ENCODE data around the gene NIBAN1.

DNA sequence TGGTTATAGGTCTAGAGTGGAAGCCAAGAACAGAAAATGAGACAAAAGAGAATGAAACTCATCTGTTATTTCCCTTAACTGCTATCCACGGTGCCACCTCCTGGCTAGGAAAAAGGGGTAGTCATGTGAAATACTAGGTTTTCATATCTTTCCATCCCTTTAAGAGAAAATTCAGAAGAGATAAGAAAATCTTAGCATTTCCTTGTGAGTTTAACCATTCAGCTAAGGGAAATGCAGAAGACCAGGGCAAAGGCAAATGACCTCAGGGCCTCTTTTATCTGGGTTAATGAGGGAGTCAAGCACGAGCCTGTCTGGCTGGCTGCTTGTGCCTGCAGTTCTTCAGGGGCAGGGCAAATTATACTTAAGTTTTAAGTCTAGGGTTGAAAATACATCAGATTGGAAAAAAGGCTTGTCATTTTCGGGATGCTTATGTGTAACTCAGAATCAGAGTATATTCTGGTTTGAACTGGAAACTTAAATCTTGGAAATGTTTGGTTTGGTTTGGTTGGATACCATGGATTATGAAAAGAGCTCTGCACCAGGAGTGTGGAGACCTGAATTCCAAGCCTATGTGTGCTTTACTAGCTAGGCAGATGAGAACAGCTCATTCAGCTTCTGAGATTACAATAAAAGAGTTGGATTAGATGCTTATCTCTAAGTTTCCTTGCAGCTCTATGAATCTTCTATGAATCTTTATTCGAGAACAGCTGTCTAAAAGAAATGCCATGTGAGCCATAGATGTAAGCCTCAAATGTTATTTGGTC is 19.9 kb downstream of the NIBAN1 start:
- no peak for TF ChIP-seq CHD2 (IDR thresholded peaks at IDR 0.05; ENCODE audit: low read depth, low read length)
- no peak for TF ChIP-seq CTCF (IDR thresholded peaks at IDR 0.05 in 2 of 3, conservative IDR thresholded peaks at IDR 0.05 in 1 of 3; ENCODE audit: insufficient read depth in 2 of 3, low read depth in 1 of 3, low read length in 3 of 3)
- no peak for TF ChIP-seq BACH1 (tag; IDR thresholded peaks at IDR 0.05)

Data from K562 (cell line).